Type B pancreatic cell (in vitro differentiated cells): ENCODE results near the gene WRNIP1. TPM values are rescaled to one million over a fixed set of nuclear protein-coding genes. Genes with fewer than 3 reads are reported as not detected.

Experiments
- DNase-seq: peaks from one replicate; pipeline ENCODE4 v3.0.0; 2021; ENCODE audit warnings: mixed read lengths; ENCODE audit not compliant: unreplicated experiment; ENCODE audit errors: extremely low spot score
- H3K27ac Mint-ChIP-seq: 2 replicates; pipeline ENCODE4 v1.8.0; 2021; ENCODE audit warnings: mild to moderate bottlenecking, mixed read lengths
- H3K27me3 Mint-ChIP-seq: 2 replicates; pipeline ENCODE4 v1.8.0; 2021; ENCODE audit warnings: mixed read lengths
- H3K36me3 Mint-ChIP-seq: 2 replicates; pipeline ENCODE4 v1.8.0; 2021; ENCODE audit warnings: mixed read lengths
- H3K4me1 Mint-ChIP-seq: one replicate; pipeline ENCODE4 v1.8.0; 2021; ENCODE audit warnings: mixed read lengths; ENCODE audit not compliant: unreplicated experiment
- H3K4me3 Mint-ChIP-seq: 2 replicates; pipeline ENCODE4 v1.8.0; 2021; ENCODE audit warnings: mild to moderate bottlenecking, mixed read lengths
- H3K9me3 Mint-ChIP-seq: 2 replicates; pipeline ENCODE4 v1.8.0; 2021; ENCODE audit warnings: mixed read lengths
- total RNA-seq: library from RNA; stranded (reverse); gene quantifications from 2 replicates; pipeline ENCODE4 v1.2.1, GENCODE V29; 2021; ENCODE audit warnings: low replicate concordance
- TF ChIP-seq, protein P1 (sequence below): fragments of 200-600 bp; sonication (generic); conservative IDR thresholded peaks from 2 replicates; pipeline ENCODE4 v1.5.0; 2021; ENCODE audit warnings: antibody characterized with exemption, mild to moderate bottlenecking

WRNIP1 gene
- total RNA-seq, 1 donor from 2014 or later: 41.2 TPM

DNA sequence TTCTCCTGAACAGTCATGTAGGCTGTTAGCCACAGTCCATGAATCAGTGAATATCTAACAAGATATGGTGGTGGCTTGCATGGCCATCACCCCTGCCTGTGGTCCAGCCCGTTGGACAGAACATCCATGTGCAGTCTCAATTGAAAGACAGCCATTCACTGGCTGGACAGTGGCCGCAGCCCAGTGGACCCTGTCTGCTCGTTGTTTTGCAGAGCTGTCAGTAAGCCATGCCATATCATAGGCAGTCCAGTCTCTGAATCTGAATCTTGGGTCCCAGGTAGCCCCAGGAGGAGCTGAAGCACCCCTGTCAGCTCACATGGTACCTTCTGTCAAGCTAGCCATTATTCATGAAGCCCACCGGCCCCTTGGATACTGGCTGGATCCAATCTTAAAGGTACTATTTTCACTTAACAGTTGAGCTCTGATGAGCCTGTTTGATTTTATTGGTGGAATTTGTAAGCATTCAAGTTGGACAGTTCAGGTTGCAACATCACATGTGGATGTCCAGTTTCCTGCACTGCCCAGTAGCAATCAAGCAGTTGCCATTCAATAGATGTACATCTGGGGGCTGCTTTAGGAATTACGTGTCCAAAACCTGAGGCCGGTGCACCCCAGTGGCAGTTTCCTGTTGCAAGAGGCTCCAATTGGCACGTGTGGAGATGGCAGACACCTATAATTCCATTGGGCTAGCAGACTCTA is 38.7 kb downstream of the WRNIP1 start:
- TF ChIP-seq, protein P1, sequence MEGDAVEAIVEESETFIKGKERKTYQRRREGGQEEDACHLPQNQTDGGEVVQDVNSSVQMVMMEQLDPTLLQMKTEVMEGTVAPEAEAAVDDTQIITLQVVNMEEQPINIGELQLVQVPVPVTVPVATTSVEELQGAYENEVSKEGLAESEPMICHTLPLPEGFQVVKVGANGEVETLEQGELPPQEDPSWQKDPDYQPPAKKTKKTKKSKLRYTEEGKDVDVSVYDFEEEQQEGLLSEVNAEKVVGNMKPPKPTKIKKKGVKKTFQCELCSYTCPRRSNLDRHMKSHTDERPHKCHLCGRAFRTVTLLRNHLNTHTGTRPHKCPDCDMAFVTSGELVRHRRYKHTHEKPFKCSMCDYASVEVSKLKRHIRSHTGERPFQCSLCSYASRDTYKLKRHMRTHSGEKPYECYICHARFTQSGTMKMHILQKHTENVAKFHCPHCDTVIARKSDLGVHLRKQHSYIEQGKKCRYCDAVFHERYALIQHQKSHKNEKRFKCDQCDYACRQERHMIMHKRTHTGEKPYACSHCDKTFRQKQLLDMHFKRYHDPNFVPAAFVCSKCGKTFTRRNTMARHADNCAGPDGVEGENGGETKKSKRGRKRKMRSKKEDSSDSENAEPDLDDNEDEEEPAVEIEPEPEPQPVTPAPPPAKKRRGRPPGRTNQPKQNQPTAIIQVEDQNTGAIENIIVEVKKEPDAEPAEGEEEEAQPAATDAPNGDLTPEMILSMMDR: no peak
- DNase-seq: no peak
- Mint-ChIP-seq H3K9me3 (no peaks in the 10 kb centered on the region), H3K27ac (no peak overlapping the region), H3K27me3 (no peaks in the 10 kb centered on the region), H3K4me1 (peaks cover 14% of the 10 kb centered on the region), H3K36me3 (no peaks in the 10 kb centered on the region), H3K4me3 (no peak overlapping the region)

DNA sequence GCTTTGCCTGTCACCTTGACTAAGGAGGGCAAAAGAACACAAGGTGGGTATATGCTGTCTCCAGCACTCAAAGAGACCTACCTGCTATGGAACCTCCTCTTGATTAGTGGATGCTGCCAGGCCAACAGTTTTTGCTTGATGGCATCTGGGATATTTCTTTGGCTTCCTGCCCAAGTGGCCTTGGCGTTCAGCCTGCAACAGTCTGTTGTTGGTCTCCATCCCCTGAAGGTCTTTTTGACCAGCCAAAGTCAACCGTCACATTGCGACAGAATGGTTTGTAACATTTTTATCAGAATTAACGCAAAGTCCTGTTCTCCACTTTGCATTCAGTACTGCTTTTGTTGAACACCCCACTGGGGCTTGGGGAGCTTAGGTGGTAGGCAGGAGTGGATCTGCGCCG is 39.3 kb downstream of the WRNIP1 start:
- Mint-ChIP-seq H3K4me1 (peaks cover 14% of the 10 kb centered on the region), H3K9me3 (no peaks in the 10 kb centered on the region), H3K27ac (no peak overlapping the region), H3K36me3 (no peaks in the 10 kb centered on the region), H3K27me3 (no peaks in the 10 kb centered on the region), H3K4me3 (no peak overlapping the region)
- TF ChIP-seq, protein P1: no peak
- no peak for DNase-seq

DNA sequence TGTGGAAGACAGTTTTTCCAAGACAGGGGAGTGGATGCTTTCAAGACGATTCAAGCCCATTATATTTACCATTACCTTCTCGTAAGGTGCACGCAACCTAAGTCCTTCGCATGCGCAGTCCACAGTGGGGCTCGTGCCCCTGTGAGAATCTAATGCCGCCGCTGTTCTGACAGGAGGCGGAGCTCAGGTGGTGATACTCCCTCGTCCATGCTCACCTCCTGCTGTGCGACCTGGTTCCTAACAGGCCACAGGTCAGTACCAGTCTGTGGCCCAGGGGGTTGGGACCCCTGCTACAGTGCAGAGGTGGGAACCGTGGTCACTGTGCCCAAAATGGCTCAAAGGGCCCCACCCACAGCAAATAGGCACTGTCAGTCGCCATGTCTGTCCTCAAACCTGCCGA is 39.8 kb downstream of the WRNIP1 start:
- Mint-ChIP-seq H3K4me3 (no peak overlapping the region), H3K27ac (no peak overlapping the region), H3K9me3 (no peaks in the 10 kb centered on the region), H3K27me3 (no peaks in the 10 kb centered on the region), H3K4me1 (peaks cover 14% of the 10 kb centered on the region), H3K36me3 (no peaks in the 10 kb centered on the region)
- no peak for DNase-seq
- TF ChIP-seq, protein P1: no peak

DNA sequence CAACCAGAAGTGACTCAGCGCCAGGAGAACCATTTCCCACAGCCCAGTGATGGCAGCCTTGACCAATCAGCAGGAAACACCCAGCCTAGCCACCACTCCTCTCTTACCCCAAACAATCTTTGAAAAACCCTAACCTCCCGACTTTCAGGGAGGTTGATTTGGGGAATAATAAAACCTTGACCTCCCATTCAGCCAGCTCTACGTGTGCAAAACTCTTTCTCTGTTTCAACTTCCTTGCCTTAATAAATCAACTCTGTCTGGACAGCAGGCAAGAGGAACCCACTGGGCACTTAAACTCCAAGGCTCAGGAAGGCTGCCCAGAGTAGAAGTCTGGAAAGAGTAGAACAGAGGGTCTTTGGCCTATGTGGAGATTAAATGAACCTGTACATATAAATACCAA is 41.5 kb downstream of the WRNIP1 start:
- no peaks in the 10 kb centered on the region for H3K27me3 Mint-ChIP-seq
- H3K27ac Mint-ChIP-seq: no peak overlapping the region
- H3K36me3 Mint-ChIP-seq: no peaks in the 10 kb centered on the region
- H3K4me1 Mint-ChIP-seq: peaks cover 14% of the 10 kb centered on the region
- H3K4me3 Mint-ChIP-seq: no peak overlapping the region
- TF ChIP-seq, protein P1: no peak
- no peak for DNase-seq
- H3K9me3 Mint-ChIP-seq: no peaks in the 10 kb centered on the region

DNA sequence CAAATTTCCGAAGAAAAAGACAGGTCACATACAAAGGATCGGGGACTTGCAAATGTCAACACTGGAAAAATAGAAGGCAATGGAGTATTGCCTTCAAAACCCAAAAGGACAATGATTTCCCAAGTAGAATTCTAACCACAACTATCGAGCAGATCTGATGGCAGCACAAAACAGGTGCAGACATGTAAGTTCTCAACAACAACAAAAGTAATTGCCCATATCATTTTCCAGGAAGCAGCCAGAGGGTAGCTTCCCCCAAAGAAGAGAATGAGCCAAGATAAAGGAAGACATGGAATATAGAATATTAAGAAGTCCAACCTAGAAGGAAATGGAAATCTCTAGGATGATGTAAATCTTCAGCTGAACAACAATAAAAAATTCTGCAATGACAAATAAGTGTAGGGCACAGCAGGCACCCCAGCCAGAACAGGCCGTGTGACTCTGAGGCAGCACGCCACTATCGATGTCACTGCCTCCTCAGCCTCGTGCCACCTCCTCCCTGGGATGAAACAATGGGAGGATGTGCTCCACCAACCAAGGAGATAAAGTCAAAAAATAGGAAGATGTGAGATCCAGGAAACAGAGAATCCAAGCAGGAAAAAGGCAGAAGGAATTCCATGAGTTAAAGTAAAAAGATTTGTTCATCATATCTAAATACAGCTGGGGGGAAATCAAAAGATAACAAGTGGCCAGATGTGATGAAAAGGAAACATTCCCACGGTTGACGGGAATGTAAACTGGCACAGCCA is 42.3 kb downstream of the WRNIP1 start:
- TF ChIP-seq, protein P1: no peak
- H3K4me1 Mint-ChIP-seq: peaks cover 14% of the 10 kb centered on the region
- no peak overlapping the region for H3K27ac Mint-ChIP-seq
- no peaks in the 10 kb centered on the region for H3K9me3 Mint-ChIP-seq
- no peak overlapping the region for H3K4me3 Mint-ChIP-seq
- peaks cover 3% of the 10 kb centered on the region for H3K36me3 Mint-ChIP-seq
- no peaks in the 10 kb centered on the region for H3K27me3 Mint-ChIP-seq
- no peak for DNase-seq
